ENCODE measurements around the gene EPB41. TPM values are rescaled to one million over a fixed set of nuclear protein-coding genes. Genes with fewer than 3 reads are reported as not detected.

Gene EPB41
- total and polyA plus RNA-seq, 2 donors (not counting 3 experiments of a cell fraction or from before 2014, with no cell fraction given), result 22.3 to 45.7 TPM

- Histone ChIP-seq H3K27me3 (ENCODE audit: control insufficient read depth in 2 of 2, insufficient read depth in 2 of 2, low read length in 2 of 2) (no peaks in the 10 kb centered on the region), H3K9me1 (replicated peaks; ENCODE audit: control insufficient read depth, extremely low read depth, insufficient read depth, low read length) (no peaks in the 10 kb centered on the region), H2AFZ (ENCODE audit: low read depth, low read length) (no peak overlapping the region), H3K4me3 (replicated peaks in 1 of 3; ENCODE audit: insufficient read depth in 1 of 3, low read depth in 1 of 3, low read length in 3 of 3) (no peak overlapping the region), H3K4me2 (ENCODE audit: insufficient read depth, low read length) (no peak overlapping the region), H4K20me1 (replicated peaks; ENCODE audit: control insufficient read depth, extremely low read depth, insufficient read depth, low read length) (no peaks in the 10 kb centered on the region), H3K36me3 (ENCODE audit: control insufficient read depth in 2 of 2, extremely low read depth in 1 of 2, insufficient read depth in 2 of 2, low read length in 2 of 2) (no peaks in the 10 kb centered on the region), H3K79me2 (ENCODE audit: control insufficient read depth, insufficient read depth, low read length) (no peaks in the 10 kb centered on the region), H3K9ac (replicated peaks; ENCODE audit: extremely low read depth, insufficient read depth, low read length) (no peak overlapping the region), H3K4me1 (ENCODE audit: control insufficient read depth, extremely low read depth, insufficient read depth, low read length) (no peaks in the 10 kb centered on the region), H3K27ac (ENCODE audit: insufficient read depth, low read depth, low read length) (no peak overlapping the region), H3K9me3 (replicated peaks; ENCODE audit: control insufficient read depth, insufficient read depth, low read length) (no peaks in the 10 kb centered on the region)
- CTCF ChIA-PET, result interaction anchor here (1.4 to 2.7 kb wide), 3 partner anchors 9 to 145 kb away, joined by 4 to 11 read pairs (median 4); no protein-coding TSS in a partner anchor
- POLR2A ChIA-PET, result no interaction called here
- TF ChIP-seq MAX (IDR thresholded peaks at IDR 0.05; ENCODE audit: insufficient read depth, insufficient read length), result no peak
- TF ChIP-seq EZH2 (IDR thresholded peaks at IDR 0.05; ENCODE audit: borderline replicate concordance, low read depth, low read length, severe bottlenecking), result no peak
- no peak for TF ChIP-seq CTCF (IDR thresholded peaks at IDR 0.05; ENCODE audit: extremely low read depth in 1 of 2, insufficient read depth in 1 of 2, low read depth in 1 of 2, low read length in 2 of 2)
- no peak for TF ChIP-seq JUN (IDR thresholded peaks at IDR 0.05; ENCODE audit: borderline replicate concordance, insufficient read depth, insufficient read length, low read depth)
- TF ChIP-seq FOS (IDR thresholded peaks at IDR 0.05; ENCODE audit: borderline replicate concordance, insufficient read depth, low read length), result no peak
- TF ChIP-seq POLR2AphosphoS5 (IDR thresholded peaks at IDR 0.05; ENCODE audit: insufficient read depth, low read depth, low read length), result no peak
- TF ChIP-seq MYC (IDR thresholded peaks at IDR 0.05; ENCODE audit: low read depth, low read length), result no peak
- TF ChIP-seq GATA2 (IDR thresholded peaks at IDR 0.05; ENCODE audit: insufficient read depth, insufficient read length, low read depth, low read length), result no peak
- TF ChIP-seq POLR2A (IDR thresholded peaks at IDR 0.05; ENCODE audit: low read depth, low read length), result no peak
- intact Hi-C loops (cut with micrococcal nuclease), result no loop called here
- dilution Hi-C loops (cut with MboI; ENCODE audit: extremely low pct_ligation_motif_present, low sequenced_read_pairs), result no loop called here
- DNase-seq (ENCODE audit: low read depth, low spot score), result no peak
- FAIRE-seq, result no peak
- BruUV-seq (replicated peaks), result no TSS peak
These were observed 108.3 kb downstream of the EPB41 start for GRCh38 chr1:29022620-29023019.

Measured in endothelial cell of umbilical vein (primary cell).